ENCODE measurements around the gene FGF1. TPM values are rescaled to one million over a fixed set of nuclear protein-coding genes. Genes with fewer than 3 reads are reported as not detected.

The FGF1 gene
- total and polyA plus RNA-seq, 2 of the 4 experiments (the other 2 are of a cell fraction) = 7.6 to 7.7 TPM

- Histone ChIP-seq H4K91ac (ENCODE audit: insufficient read depth, low read depth, low read length) (no peak overlapping the region), H3K4ac (ENCODE audit: low read depth, low read length) (no peak overlapping the region), H3K36me3 (ENCODE audit: control insufficient read depth, insufficient read depth, low read length) (no peaks in the 10 kb centered on the region), H3K4me3 (ENCODE audit: insufficient read depth, low read depth, low read length) (no peak overlapping the region), H3K18ac (ENCODE audit: low read depth, low read length) (no peak overlapping the region), H4K5ac (ENCODE audit: low read depth, low read length) (no peak overlapping the region), H3K4me2 (ENCODE audit: low read depth, low read length) (no peak overlapping the region), H3K27ac (ENCODE audit: insufficient read depth, low read length) (no peak overlapping the region), H2BK120ac (ENCODE audit: low read depth, low read length) (no peak overlapping the region), H4K20me1 (ENCODE audit: insufficient read depth, low read length) (no peaks in the 10 kb centered on the region), H2BK20ac (ENCODE audit: low read depth, low read length) (no peak overlapping the region), H2BK15ac (ENCODE audit: low read depth, low read length) (no peak overlapping the region), H3K27me3 (ENCODE audit: control insufficient read depth, insufficient read depth, low read length) (no peaks in the 10 kb centered on the region), H3K9me3 (ENCODE audit: control insufficient read depth, insufficient read depth, low read length) (no peaks in the 10 kb centered on the region), H3K79me1 (ENCODE audit: low read depth in 1 of 2, low read length in 2 of 2) (no peaks in the 10 kb centered on the region), H2AFZ (replicated peaks; ENCODE audit: low read length, poor library complexity) (no peak overlapping the region), H2BK5ac (ENCODE audit: low read depth, low read length, poor library complexity, severe bottlenecking) (no peak overlapping the region), H3K56ac (ENCODE audit: extremely low read depth, insufficient read depth, low read length) (no peak overlapping the region), H2AK5ac (ENCODE audit: low read depth, low read length) (no peak overlapping the region), H3K23ac (ENCODE audit: low read depth, low read length) (no peak overlapping the region), H3K9ac (ENCODE audit: low read depth, low read length) (no peak overlapping the region), H3K4me1 (ENCODE audit: control insufficient read depth, insufficient read depth, low read length) (peaks cover 12% of the 10 kb centered on the region), H3K14ac (replicated peaks; ENCODE audit: low read depth, low read length) (no peak overlapping the region), H2AK9ac (replicated peaks; ENCODE audit: low read depth, low read length, poor library complexity) (no peak overlapping the region), H3K9me1 (ENCODE audit: insufficient read depth, low read length) (peaks cover 4% of the 10 kb centered on the region; the same call in 1 of the 2 replicates), H4K8ac (ENCODE audit: low read depth in 2 of 2, low read length in 2 of 2) (no peak overlapping the region)
- TF ChIP-seq USF2 (IDR thresholded peaks at IDR 0.05; ENCODE audit: low read depth, low read length) = no peak
- TF ChIP-seq MAFK (IDR thresholded peaks at IDR 0.05; ENCODE audit: low read depth, low read length) = no peak
- no peak for TF ChIP-seq RCOR1 (IDR thresholded peaks at IDR 0.05; ENCODE audit: insufficient replicate concordance, low read length)
- no peak for TF ChIP-seq CTCF (conservative IDR thresholded peaks at IDR 0.05; ENCODE audit: low read depth, low read length)
- no peak for TF ChIP-seq CEBPB (IDR thresholded peaks at IDR 0.05; ENCODE audit: low read depth, low read length)
- TF ChIP-seq RFX5 (IDR thresholded peaks at IDR 0.05; ENCODE audit: low read depth, low read length) = no peak
- no peak for TF ChIP-seq SMC3 (IDR thresholded peaks at IDR 0.05; ENCODE audit: low read depth, low read length)
- TF ChIP-seq MAZ (IDR thresholded peaks at IDR 0.05; ENCODE audit: borderline replicate concordance, low read depth, low read length) = no peak
- no peak for TF ChIP-seq CHD1 (IDR thresholded peaks at IDR 0.05; ENCODE audit: low read depth, low read length)
- TF ChIP-seq POLR2A (IDR thresholded peaks at IDR 0.05; ENCODE audit: low read depth, low read length) = no peak
- no peak for TF ChIP-seq ELK1 (IDR thresholded peaks at IDR 0.05; ENCODE audit: borderline replicate concordance, low read depth, low read length)
- intact Hi-C loops (cut with micrococcal nuclease) (loop anchor here (10.0 kb wide), 1 partner anchor 676 kb away; the partner anchor contains the start of gene GNPDA1), in situ Hi-C loops (cut with MboI; ENCODE audit: low sequenced_read_pairs) (loop anchor here (10.0 kb wide), 1 partner anchor 546 kb away; no protein-coding TSS in a partner anchor), dilution Hi-C loops (cut with HindIII; ENCODE audit: low sequenced_read_pairs, unreplicated experiment) (no loop called here)
- WGBS, 2 experiments (ENCODE audit: extremely low coverage in 2 of 2, insufficient read length in 1 of 2) = 84% methylated on average over 2 of the region's 4 CpGs; no CpG with 5 or more reads in 1 of the 2 experiments
- BruUV-seq (replicated peaks) = no TSS peak
- no peak for ATAC-seq (ENCODE audit: low read depth)
- DNase-seq = no peak
- POLR2A ChIA-PET (ENCODE audit: unreplicated experiment) = no interaction called here
- CTCF ChIA-PET = interaction anchor here (1.0 kb wide), 1 partner anchor 25 kb away, joined by 3 read pairs; no protein-coding TSS in a partner anchor
Observed at GRCh38 chr5:142690667-142691066, 4.8 kb upstream of the FGF1 start.
